K562 (cell line): ENCODE measurements around the gene HNRNPD. TPM values are rescaled to one million over a fixed set of nuclear protein-coding genes. Genes with fewer than 3 reads are reported as not detected.

Source experiments
- BCOR ChIP-seq: fragments of 450-650 bp; IDR thresholded peaks from 2 replicates; pipeline ENCODE4 v1.6.1; 2016
- CCNT2 ChIP-seq: IDR thresholded peaks from 2 replicates; pipeline ENCODE4 v1.6.1; 2011; ENCODE audit warnings: borderline replicate concordance, low read depth, mild to moderate bottlenecking, moderate library complexity, mixed read lengths, low read length; ENCODE audit not compliant: insufficient read length; ENCODE audit errors: extremely low read depth
- CEBPZ ChIP-seq: fragments of 150-350 bp; IDR thresholded peaks from 2 replicates; pipeline ENCODE4 v1.6.1; 2014; ENCODE audit warnings: low read depth, mild to moderate bottlenecking, low read length, borderline replicate concordance
- GTF3C2 ChIP-seq: IDR thresholded peaks from 3 replicates; pipeline ENCODE4 v1.6.1; 2011; ENCODE audit warnings: borderline replicate concordance, mild to moderate bottlenecking, moderate library complexity; ENCODE audit not compliant: insufficient read length; ENCODE audit errors: extremely low read depth
- KHSRP ChIP-seq: fragments of 450-650 bp; IDR thresholded peaks from 2 replicates; pipeline ENCODE4 v1.6.1; 2017
- KLF1 ChIP-seq: fragments of 450-650 bp; IDR thresholded peaks from 2 replicates; pipeline ENCODE4 v1.6.1; 2016; ENCODE audit warnings: missing genetic modification characterization, missing compliant biosample characterization
- MYNN ChIP-seq, 2 experiments: sonication (generic); formaldehyde crosslinking in 1 of 2; IDR thresholded peaks; 2 replicates each; pipeline versions ENCODE4 v1.5.0 to v1.6.1; 2016 to 2020; ENCODE audit warnings: antibody characterized with exemption in 1 of 2, missing genetic modification reagents in 1 of 2
- NELFE ChIP-seq: IDR thresholded peaks from 2 replicates; pipeline ENCODE4 v1.6.1; 2011; ENCODE audit warnings: mild to moderate bottlenecking; ENCODE audit not compliant: insufficient read depth, insufficient read length
- PCBP2 ChIP-seq: fragments of 200-400 bp; formaldehyde crosslinking; IDR thresholded peaks from 2 replicates; pipeline ENCODE4 v1.6.1; 2018; ENCODE audit warnings: low read length, low read depth, mild to moderate bottlenecking, moderate library complexity; ENCODE audit not compliant: poor library complexity, severe bottlenecking
- PML ChIP-seq: IDR thresholded peaks from 2 replicates; pipeline ENCODE4 v1.6.1; 2012; ENCODE audit warnings: low read length, inconsistent platforms
- SIRT6 ChIP-seq: IDR thresholded peaks from one replicate; pipeline ENCODE4 v1.6.1; 2012; ENCODE audit warnings: low read depth, mild to moderate bottlenecking, control low read depth, inconsistent platforms, low read length, moderate library complexity
- ZNF583 ChIP-seq: fragments of 250-450 bp; sonication (Bioruptor Pico); IDR thresholded peaks from 2 replicates; pipeline ENCODE4 v1.4.0; 2020
- polyA plus RNA-seq, 8 experiments: library from polyadenylated mRNA; depleted of rRNA in 4 of 8; stranded (reverse) in 5 of 8; unstranded in 3 of 8; fragments of >200 nt; fragmentation: Nextera tagmentation in 2 of 8; fragmentation: Illumina TruSeq in 1 of 8; extraction: Ambion mirVana in 2 of 8; extraction: Trizol in 1 of 8; gene quantifications; 2 replicates each; pipeline versions ENCODE4 v1.2.1 to v1.2.3, GENCODE V29; 2011 to 2014; ENCODE audit warnings: inconsistent platforms in 1 of 8, missing spikeins in 1 of 8
- total RNA-seq, 7 experiments: library from RNA; depleted of rRNA in 6 of 7; stranded (reverse); fragments of >200 nt in 6 of 7; fragmentation: Illumina TruSeq in 2 of 7; extraction: Trizol in 2 of 7; gene quantifications; 2 replicates each; pipeline versions ENCODE4 v1.2.1 to v1.2.3, GENCODE V29; 2011 to 2021; ENCODE audit warnings: low replicate concordance in 1 of 7
- TF ChIP-seq, protein P1 (sequence below): fragments of 250-450 bp; sonication (Bioruptor Pico); IDR thresholded peaks from 2 replicates; pipeline ENCODE4 v1.5.0; 2022; ENCODE audit warnings: mild to moderate bottlenecking
- TF ChIP-seq, protein P2 (sequence below): fragments of 250-450 bp; sonication (Bioruptor Pico); IDR thresholded peaks from 2 replicates; pipeline ENCODE4 v1.8.0; 2021; ENCODE audit warnings: mild to moderate bottlenecking, moderate library complexity
- TF ChIP-seq, protein P3 (sequence below): IDR thresholded peaks from 2 replicates; pipeline ENCODE4 v1.6.1; 2011; ENCODE audit not compliant: insufficient read length; ENCODE audit errors: extremely low read depth

HNRNPD gene
- total and polyA plus RNA-seq, 9 of the 15 experiments (the other 6 are each of a cell fraction or from before 2014, with no cell fraction given): 92.4 to 955 (median 160) TPM

DNA sequence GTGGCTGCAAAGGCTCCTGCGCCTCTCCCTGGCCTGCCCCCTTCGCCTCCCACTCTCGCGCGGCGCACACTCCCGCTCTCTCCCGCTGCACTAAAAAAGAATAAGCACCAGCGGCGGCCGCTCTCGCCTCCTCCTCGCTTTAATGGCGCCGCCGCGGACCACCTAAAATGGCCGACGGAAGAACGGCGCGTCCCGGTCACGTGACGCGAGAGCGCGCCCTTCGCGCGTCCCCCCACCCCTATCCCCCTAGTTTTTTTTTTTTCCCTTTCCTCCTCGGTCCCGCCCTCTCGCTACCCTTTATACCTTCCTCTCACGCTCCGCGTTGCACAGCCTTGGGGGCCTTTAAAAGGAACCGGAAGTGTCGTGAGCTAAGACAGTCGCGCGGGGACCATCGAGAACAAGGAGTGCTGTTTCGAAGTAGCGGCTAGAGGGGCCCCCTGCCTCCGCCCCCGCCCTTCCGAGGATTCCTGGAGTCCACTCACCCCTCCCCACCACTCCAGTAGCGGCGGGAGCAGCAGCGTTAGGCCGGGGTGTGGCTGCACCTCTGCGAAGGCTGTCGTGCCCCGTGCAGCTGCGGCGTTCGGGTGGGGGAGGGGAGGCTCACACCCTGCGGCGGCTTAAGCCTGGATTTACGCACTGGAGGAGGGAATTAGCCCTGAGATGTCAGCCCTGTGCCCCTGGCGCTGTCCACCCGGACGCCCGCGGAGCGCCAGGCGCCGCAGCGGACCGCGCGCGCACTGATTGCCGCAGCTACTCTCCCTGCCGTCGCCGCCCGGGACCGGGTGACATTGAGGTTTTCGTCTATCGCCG lies at the start of gene HNRNPD (continued):
- TF ChIP-seq GTF3C2: no peak
- peak; percentile 83 for TF ChIP-seq PML
- TF ChIP-seq ZNF583 (CRISPR knock-in tag): no peak
- no peak; the same call in 1 of the 2 replicates for TF ChIP-seq MYNN (IDR thresholded peaks at IDR 0.05)
- TF ChIP-seq MYNN (CRISPR knock-in tag; IDR thresholded peaks at IDR 0.05): no peak
- TF ChIP-seq NELFE: no peak
- no peak for TF ChIP-seq KHSRP
- no peak for TF ChIP-seq CEBPZ
- no peak; the same call in 1 of the 2 replicates for TF ChIP-seq KLF1 (tag)
- TF ChIP-seq, protein P1, sequence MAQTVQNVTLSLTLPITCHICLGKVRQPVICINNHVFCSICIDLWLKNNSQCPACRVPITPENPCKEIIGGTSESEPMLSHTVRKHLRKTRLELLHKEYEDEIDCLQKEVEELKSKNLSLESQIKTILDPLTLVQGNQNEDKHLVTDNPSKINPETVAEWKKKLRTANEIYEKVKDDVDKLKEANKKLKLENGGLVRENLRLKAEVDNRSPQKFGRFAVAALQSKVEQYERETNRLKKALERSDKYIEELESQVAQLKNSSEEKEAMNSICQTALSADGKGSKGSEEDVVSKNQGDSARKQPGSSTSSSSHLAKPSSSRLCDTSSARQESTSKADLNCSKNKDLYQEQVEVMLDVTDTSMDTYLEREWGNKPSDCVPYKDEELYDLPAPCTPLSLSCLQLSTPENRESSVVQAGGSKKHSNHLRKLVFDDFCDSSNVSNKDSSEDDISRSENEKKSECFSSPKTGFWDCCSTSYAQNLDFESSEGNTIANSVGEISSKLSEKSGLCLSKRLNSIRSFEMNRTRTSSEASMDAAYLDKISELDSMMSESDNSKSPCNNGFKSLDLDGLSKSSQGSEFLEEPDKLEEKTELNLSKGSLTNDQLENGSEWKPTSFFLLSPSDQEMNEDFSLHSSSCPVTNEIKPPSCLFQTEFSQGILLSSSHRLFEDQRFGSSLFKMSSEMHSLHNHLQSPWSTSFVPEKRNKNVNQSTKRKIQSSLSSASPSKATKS: no peak
- no peak for TF ChIP-seq PCBP2
- TF ChIP-seq CCNT2: peak; percentile 82
- TF ChIP-seq, protein P2, sequence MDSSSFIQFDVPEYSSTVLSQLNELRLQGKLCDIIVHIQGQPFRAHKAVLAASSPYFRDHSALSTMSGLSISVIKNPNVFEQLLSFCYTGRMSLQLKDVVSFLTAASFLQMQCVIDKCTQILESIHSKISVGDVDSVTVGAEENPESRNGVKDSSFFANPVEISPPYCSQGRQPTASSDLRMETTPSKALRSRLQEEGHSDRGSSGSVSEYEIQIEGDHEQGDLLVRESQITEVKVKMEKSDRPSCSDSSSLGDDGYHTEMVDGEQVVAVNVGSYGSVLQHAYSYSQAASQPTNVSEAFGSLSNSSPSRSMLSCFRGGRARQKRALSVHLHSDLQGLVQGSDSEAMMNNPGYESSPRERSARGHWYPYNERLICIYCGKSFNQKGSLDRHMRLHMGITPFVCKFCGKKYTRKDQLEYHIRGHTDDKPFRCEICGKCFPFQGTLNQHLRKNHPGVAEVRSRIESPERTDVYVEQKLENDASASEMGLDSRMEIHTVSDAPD: no peak
- TF ChIP-seq, protein P3, sequence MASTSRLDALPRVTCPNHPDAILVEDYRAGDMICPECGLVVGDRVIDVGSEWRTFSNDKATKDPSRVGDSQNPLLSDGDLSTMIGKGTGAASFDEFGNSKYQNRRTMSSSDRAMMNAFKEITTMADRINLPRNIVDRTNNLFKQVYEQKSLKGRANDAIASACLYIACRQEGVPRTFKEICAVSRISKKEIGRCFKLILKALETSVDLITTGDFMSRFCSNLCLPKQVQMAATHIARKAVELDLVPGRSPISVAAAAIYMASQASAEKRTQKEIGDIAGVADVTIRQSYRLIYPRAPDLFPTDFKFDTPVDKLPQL: no peak
- TF ChIP-seq BCOR: 0 out of 2 replicates have a peak, but pooled peaks have one; percentile 48
- no peak for TF ChIP-seq SIRT6
